Measurements from ENCODE around the gene LRRC56. TPM values are rescaled to one million over a fixed set of nuclear protein-coding genes. Genes with fewer than 3 reads are reported as not detected.

The LRRC56 gene
- total RNA-seq, 1 donor from 2014 or later: not detected

GRCh38 chr11:534396-535209, 2.7 kb upstream of the LRRC56 start:
- Histone ChIP-seq H3K4me3 (peak overlapping the region; percentile 92 to 94), H3K36me3 (peaks cover 23 to 27% of the 10 kb centered on the region in 2 donors), H3K9me3 (no peaks in the 10 kb centered on the region), H3K27me3 (no peaks in the 10 kb centered on the region), H3K27ac (peak overlapping the region; percentile 3 to 34), H3K4me1 (peaks cover 13 to 26% of the 10 kb centered on the region in 2 donors)
- DNase-seq (ENCODE audit: low spot score in 2 of 2): no peak
- no peak for TF ChIP-seq CTCF (IDR thresholded peaks at IDR 0.05)
- intact Hi-C loops (cut with DNase I): loop anchor here (1.0 to 2.0 kb wide), 4 partner anchors 26 to 42 kb away; partner anchors contain the start of genes LMNTD2, PHRF1, RASSF7 and RNH1

GRCh38 chr11:535210-535518, 2.2 kb upstream of the LRRC56 start:
- peak overlapping the region; percentile 92 to 94 for H3K4me3 ChIP-seq
- H3K36me3 ChIP-seq: peaks cover 23 to 27% of the 10 kb centered on the region in 2 donors
- no peak for TF ChIP-seq CTCF (IDR thresholded peaks at IDR 0.05)
- peaks cover 13 to 26% of the 10 kb centered on the region in 2 donors for H3K4me1 ChIP-seq
- no peaks in the 10 kb centered on the region for H3K27me3 ChIP-seq
- intact Hi-C loops (cut with DNase I): loop anchor here (1.0 to 2.0 kb wide), 4 partner anchors 25 to 41 kb away; partner anchors contain the start of genes LMNTD2, PHRF1, RASSF7 and RNH1
- no peak for DNase-seq (ENCODE audit: low spot score in 2 of 2)
- no peaks in the 10 kb centered on the region for H3K9me3 ChIP-seq
- peak overlapping the region in 1 of 2 donors; percentile 34 for H3K27ac ChIP-seq

GRCh38 chr11:535519-536454, 1.5 kb upstream of the LRRC56 start, which contains the start of gene HRAS:
HRAS (minus strand) TSS chr11:535576.
- peak; percentile 72 to 96 for DNase-seq (ENCODE audit: low spot score in 2 of 2)
- Histone ChIP-seq H3K27ac (peak within 1 kb of the TSS; percentile 63 to 64), H3K27me3 (no peaks in the 10 kb centered on the region), H3K9me3 (no peaks in the 10 kb centered on the region), H3K36me3 (peaks cover 23 to 27% of the 10 kb centered on the region in 2 donors), H3K4me1 (peaks cover 13 to 26% of the 10 kb centered on the region in 2 donors), H3K4me3 (peak within 1 kb of the TSS; percentile 92 to 94)
- intact Hi-C loops (cut with DNase I): loop anchor here (1.0 to 2.0 kb wide), 4 partner anchors 25 to 41 kb away; partner anchors contain the start of genes LMNTD2, PHRF1, RASSF7 and RNH1
- no peak for TF ChIP-seq CTCF (IDR thresholded peaks at IDR 0.05)

- intact Hi-C loops (cut with DNase I): no loop called here
- Histone ChIP-seq H3K4me1 (peaks cover 13 to 26% of the 10 kb centered on the region in 2 donors), H3K27ac (no peak overlapping the region), H3K4me3 (peak overlapping the region; percentile 43 to 94), H3K36me3 (peaks cover 4 to 8% of the 10 kb centered on the region in 2 donors), H3K27me3 (no peaks in the 10 kb centered on the region), H3K9me3 (no peaks in the 10 kb centered on the region)
- no peak for TF ChIP-seq CTCF (IDR thresholded peaks at IDR 0.05)
- DNase-seq (ENCODE audit: low spot score in 2 of 2): no peak
Observed at GRCh38 chr11:537622-538430, 499 bp downstream of the LRRC56 start.
